CD4-positive, alpha-beta T cell treated with Interleukin-6 at 100 ng/mL for 8 hours (primary cell): Measurements from ENCODE around the gene USP43.

Experiments used
- DNase-seq: peaks from one replicate; pipeline ENCODE4 v3.0.0-alpha.2; 2020; ENCODE audit warnings: mixed read lengths, low spot score

The USP43 gene

DNA sequence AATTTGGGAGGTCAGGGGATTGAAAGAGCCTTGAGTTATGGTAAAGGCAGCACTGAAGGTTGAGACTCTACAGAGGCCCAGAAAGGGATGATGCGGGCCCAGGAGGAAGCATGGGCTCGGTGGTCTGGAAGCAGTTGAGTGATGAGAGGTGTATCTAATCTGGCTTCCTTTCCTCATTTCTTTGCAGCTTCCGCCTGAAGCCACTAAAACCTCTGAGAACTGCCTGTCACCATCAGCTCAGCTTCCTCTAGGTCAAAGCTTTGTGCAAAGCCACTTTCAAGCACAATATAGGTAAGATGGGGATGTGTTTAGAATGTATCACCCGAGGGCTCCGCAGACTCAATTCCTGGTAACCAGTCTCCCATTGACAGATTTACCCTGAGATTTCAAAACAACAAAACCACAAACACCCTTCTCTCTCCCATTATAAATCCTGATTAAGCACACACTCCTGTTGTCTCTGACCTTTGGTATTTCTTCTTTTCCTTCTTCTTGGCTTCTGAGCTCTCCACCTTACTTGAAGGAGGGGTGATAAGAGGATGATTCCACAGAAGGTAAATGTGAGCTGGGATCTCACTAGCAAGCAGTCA is 21.2 kb downstream of the USP43 start:
- DNase-seq = no peak

DNA sequence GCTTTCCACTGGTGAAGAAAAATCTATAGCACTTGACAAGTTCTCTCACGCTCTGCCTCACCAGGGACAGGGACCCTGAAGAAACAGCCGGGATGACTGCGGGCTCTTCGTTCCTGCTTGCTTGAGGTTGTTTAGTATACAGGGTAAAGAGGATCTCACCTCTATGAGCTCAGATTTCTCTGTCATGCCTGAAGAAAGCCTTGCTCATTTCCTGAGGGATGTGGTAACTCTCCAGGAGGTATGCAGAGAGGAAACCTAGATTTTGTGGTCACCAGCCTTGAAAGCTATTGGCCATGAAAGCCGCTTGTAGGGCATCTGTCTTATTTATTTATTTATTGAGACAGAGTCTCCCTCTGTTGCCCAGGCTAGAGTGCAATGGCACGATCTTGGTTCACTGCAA is 23.2 kb downstream of the USP43 start:
- no peak for DNase-seq

DNA sequence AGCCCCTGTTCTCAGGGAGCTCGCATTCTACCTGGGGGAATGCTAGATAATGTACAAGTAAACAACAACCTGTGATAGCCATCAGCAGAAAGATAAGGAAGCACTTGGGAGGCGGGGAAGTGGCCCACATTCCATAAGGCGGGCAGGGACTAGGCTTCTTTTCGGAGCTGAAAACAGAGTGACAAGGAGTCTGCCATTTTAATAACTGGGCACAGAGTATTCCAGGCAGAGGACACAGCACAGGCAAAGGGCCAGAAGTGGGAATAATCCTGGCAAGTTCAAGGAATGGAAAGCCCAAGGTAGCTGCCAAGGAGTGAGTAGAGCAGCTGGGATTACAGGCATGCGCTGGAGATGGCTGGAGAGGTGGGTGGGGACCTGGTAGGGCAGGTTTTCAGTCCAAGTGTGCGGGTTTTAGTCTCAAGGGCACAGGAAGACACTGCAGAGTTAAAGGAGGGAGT is 24.3 kb downstream of the USP43 start:
- DNase-seq = no peak

DNA sequence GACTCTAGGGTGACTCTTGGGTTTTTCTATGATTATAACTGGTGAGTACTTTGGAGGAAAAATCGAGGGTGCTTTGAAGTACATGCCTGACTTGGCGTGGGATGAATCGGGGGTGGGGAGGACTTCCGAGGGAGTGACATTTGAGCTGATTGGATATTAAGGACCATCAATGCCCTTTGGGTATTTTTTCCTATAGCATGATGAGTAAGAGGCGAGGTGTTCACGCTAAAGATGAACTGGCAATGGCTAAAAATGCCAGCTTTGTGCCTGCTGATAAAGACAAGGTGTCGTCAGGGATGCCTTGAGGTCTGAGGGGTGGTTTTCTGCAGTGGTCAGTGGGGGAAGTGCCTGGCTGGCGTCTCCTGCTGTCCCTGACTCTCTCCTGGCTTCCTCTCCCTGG is 25.3 kb downstream of the USP43 start:
- DNase-seq = no peak

DNA sequence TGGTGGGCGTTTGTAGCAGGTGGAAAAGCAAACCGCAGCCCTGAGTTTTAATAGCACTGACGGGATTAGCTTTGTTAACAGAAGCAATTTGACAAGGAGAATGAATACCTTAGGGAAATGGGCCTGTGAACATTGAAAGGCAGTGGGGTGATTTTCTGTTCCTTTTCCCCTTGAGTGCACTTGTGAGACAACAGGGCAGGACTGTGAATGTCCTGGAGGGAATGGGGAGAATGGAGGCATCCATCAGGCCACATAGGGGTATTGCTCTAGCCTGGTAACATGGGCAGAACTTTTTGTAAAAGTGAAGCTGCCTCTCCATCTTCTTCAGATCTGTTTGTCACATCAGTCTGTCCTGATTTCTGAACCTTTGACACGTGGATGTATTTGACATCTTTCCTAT is 26.2 kb downstream of the USP43 start:
- no peak for DNase-seq

DNA sequence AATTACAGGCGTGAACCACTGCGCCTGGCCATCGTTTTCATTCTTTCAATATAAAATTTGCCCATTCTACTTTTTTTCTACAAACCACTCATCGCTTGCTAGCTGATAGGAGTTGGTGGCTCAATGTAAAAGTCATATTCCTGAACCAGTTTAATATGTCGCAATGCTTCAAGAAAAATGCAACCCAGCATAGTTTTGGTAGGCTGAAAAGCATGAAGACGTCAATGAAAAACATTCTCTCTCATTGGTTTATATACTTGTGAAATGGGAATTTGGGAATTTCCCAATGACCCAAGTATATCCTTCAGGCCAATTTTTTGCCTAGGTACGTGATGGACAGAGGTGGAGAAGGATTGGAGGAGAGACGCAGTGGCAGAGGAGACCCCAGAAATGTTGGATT is 26.9 kb downstream of the USP43 start:
- DNase-seq = no peak

DNA sequence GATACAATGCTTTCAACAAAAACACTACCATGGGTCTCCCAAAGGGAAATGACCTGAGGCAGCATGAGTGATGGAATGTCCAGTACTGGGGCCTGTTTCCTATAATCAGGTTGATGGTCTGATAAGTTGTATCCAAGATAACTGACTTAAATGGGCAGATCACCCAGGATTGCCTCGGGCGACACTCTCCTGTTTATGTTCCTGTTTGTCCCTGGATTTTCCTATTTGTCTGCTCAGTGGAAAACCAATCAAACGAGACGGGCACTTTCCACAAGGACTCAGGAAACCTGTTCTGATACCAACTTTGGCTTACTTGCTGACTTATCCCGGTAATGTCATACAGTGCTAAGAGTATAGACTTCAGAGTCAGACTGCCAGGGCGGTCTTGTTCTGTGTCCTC is 27.4 kb downstream of the USP43 start:
- no peak for DNase-seq

DNA sequence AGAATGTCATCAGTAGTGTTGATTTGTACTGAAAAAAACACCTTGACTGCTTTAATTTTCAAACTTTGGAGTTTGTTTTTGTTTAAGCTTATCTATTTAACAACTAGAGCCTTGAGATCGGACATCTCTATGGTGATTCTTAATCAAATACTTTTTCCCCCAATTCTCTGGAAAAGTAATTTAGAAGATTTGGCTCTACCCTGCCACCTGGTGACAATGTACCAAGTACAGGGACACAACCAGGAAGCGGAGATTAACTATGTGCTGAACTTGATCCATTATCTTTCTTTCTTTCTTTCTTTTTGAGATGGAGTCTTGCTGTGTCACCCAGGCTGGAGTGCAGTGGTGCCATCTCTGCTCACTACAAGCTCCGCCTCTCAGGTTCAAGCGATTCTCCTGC is 30.8 kb downstream of the USP43 start:
- no peak for DNase-seq

DNA sequence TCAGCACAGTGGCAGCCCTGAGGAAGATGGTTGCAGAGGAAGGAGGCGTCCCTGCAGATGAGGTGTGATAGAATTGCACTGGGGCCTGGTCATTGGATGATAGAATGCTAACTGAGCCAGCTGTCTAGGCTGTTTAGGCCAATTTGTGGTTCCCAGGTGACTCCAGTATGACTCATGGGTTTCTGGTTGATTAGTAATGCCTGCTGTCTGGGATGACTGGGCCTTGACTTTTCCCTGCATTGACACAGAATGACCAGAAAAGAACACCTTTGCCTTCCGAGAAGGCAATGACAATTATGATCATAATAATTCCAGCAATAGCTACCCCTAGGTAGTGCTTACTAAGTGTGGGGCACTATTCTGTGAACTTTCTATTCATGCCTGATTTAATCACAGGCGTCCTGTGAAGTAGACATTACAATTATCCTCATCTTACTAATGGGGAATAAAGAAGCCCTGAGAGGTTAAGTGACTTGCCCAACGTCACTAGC is 31.5 kb downstream of the USP43 start:
- no peak for DNase-seq

DNA sequence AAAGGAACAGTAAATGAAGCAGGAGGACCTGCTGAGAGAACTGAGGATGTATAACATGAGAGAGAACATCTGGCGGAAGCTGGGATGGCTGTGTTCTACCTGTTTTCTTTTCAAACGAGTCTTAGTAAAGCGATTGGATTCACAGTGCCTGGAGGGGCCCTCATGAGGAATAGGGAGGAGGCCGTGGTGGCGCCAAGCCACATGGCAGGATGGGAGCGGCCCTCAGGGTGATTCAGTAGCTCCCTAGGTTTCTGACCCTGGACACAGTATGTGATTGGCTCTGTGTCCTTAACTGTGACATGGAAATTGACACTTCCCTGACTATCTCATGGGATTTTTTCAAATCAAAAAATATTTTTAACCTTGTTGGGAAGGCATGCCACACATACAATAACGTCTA is 32.1 kb downstream of the USP43 start:
- DNase-seq = no peak

DNA sequence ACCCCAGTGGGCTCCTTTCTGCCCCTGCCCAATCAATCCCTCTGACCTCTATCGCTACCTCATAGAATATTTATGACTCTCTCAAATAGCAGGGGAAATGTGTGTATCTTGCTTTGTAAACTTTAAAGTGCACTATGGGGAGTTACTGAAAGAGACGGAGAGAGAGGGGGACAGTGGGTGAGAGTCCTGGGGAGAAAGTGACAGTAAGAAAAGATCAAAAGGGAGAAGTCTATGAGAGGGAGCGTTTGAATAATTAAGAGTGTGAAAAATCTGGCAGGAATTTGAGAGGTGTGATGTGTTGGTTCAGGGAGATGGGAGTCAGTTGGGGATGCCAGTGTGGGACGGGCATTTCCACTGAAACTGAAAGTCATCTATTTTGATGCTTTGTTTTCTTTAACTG is 32.6 kb downstream of the USP43 start:
- DNase-seq = no peak

DNA sequence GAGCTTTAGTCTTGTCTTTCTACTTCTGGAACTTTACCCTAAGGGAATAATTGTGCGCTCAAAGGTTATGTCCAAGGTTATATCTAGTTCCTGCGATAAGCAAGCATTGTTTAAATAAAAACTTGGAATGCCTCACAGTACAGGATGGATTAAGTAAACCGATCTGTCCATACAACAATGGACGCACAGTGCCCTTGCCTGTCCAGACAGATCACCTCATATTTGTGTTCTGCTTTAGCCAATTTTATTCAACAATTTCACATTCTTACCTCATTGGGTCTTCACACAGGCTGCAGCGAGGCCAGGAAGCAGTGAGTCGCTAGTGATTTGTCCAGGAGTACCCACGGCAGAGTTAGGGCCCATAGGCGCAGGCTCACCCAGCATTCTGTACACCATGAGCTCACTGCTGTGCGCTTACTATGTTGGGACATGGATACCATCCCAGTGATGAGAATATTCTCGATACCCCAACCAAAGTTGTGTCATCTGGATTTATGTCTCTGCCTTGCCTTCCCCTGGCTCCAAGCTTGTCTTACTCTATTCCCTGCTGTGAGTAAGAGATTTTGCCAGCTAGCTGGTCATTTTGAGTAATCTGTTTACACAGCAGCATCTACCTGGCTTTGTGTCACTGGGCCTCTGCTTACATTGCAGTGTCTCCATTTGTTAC is 39.8 kb downstream of the USP43 start:
- DNase-seq = no peak

DNA sequence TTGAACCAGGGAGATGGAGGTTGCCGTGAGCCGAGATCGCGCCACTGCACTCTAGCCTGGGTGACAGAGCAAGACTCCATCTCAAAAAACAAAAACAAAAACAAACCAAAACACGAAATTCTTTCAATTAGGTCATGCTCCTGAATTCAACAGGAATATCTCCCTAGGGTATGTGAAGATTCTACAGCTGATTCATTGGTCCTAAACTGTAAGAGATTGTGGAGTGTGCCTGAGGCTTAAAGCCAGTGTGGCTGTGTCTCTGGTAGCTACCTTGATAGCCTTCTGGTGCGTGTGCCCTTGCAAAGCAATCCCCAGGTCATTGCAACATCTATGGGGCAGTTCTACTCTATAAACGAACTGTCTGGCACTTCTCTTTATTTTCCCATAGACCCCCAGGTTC is 48.4 kb downstream of the USP43 start:
- no peak for DNase-seq

DNA sequence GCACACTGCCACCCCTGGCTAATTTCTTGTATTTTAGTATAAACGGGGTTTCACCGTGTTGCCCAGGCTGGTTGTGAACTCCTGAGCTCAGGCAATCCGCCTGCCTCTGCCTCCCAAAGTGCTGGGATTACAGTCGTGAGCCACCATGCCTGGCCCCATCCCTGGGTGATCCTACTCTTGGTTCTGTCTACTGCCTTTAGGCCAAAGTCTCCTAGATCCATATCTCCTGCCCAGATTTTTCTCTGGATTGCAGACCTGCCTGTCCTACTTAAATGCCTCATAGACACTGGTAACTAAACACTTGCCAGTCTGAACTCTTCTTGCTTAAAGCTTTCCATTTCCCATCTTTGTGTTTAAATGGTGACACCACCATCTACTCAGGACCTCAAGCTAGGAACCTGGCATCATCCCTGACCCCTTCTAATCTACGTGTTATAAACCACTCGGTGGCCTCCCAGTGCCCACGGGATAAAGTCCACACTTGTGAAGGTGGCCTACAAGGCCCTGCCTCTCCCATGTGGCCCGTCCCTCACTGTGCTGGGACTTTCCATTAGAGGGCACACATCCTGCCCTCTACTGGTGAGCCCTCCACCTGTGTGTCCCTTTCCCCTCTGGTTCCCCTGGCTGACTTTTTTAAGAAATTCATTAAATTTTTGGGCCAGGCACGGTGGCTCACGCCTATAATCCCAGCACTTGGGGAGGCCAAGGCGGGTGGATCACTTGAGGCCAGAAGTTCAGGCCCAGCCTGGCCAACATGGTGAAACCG is 51.1 kb downstream of the USP43 start:
- no peak for DNase-seq

DNA sequence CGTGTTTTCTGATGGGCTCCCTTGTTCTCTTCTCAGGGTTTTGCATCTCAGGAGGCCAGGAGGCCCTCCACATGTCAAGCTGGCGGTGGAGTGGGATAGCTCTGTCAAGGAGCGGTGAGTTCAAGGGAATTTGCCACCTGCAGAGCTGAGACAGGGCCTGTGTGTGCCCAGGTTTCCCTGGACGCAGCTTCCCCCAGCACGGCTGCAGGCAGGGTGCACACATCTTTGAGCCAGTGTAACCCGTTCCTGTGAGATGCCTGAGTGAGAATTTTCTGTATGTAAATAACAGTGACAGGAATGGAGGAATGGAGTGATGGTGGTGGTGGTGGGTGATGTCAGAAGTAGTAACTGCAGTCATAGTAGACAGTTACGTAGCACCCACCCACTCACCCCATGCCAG is 54.8 kb downstream of the USP43 start:
- no peak for DNase-seq

DNA sequence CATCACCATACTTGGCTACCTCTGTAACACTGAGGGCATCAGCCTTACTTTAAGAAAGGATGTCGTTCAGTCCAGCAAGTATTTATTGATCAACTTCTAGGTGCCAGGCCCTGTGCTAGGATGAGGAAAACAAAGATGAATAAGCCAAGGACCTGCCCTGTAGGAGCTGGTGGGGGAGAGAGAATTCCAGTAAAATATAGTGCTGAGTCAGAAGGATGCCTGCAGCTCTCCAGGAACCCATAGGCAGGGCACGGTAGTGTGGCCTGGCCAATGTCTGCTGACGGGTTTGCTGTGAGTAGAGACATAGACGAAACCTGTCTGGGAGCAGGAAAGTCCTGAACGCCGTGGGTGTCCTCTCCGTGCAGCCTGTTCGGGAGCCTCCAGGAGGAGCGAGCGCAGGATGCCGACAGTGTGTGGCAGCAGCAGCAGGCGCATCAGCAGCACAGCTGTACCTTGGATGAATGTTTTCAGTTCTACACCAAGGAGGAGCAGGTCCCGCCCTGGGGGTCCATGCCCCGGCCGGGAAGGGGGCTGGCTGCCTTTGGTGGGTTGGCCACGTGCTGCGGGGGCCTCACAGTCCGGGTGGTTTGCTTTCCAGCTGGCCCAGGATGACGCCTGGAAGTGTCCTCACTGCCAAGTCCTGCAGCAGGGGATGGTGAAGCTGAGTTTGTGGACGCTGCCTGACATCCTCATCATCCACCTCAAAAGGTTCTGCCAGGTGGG is 55.6 kb downstream of the USP43 start:
- no peak for DNase-seq

DNA sequence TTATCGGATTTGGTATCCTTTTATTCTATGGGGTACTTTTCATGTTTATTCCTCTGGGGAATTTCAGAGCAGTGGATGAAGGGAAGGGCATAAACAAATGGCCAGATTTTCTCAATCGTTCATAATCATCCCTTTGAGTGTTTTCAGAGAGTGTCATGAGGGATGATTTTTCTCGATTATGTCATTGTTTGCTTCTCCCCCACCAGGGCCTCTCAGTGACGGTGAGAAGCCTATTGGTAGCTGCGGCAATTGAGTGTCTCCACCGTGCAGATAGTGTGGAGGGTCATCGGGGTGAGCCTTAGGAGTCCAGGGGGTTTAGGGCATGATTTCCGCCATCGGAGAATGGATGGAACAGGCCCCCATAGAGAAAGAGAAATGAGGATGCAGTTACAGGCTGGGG is 57.2 kb downstream of the USP43 start:
- DNase-seq = no peak

DNA sequence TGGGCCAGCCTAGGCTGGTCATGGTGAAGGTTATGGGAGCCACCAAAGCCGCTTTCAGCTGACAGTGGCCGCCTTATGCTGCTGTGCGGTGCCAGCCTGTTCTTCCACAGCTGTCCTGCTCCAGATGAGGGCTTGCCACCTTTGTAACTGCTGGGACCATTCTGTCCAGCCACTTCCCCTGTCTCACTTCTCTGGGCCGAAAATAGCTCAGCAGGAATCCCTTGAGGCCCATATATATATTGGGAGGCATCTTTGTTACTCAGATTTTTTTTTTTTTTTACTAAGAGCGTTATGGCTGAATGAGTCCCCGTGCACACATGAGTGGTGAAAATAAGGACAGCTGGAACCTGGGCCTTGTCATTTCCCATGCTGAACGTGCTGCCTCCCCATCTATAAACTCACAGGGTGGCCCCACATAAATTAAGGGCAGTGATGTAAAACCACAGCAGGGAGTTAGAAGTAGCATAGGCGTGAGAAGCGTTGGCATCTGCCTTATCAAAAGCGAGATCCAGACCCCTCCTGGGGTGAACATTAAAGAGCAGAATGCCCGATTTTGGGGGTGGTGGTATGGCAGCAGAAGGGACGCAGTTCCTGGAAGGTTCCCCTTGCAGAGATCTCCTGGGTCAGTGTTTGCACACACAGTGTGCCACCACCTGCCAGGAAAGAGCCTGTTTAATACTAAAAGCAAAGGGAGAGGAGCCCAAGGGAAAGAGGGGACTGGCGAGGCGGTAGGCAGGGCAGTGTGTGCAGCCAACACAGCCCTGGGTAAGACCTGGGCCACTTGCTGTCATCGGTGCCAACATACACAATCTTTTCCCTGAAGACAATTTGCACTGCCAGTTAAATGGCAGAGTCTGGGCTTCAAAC is 57.8 kb downstream of the USP43 start:
- no peak for DNase-seq

DNA sequence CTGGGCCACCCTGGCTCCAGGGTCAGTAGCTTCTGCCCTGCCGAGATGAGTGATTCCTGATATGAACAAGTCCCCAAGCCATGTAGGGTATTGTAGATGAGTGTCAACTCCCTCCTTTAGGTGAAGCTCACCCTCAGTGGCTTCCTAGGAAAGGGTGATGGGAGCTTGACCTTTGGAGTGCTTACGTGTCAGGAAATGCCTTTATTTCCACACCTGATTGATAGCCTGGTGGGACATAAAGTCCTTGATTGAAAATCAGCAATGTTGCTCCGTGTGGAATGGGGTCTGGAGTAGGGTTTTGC is 58.4 kb downstream of the USP43 start:
- no peak for DNase-seq

DNA sequence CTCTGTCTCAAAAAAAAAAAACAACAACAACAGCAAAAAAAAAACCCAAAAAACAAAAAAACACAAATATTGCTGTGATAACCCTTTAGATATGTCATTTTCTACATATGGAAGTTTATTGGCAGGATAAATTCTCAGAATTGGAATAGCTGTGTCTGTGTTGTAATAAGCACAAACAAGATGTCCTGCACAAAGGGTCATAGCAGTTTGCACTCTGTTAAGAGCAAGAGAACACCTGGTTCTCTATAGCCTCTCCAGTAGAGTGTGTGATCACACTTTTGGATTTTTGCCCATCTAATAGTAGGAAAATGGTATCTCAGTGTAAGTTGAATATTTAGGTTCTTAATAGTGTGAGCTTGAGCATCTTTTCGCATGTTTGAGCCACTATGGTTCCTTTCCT is 60.4 kb downstream of the USP43 start:
- no peak for DNase-seq

DNA sequence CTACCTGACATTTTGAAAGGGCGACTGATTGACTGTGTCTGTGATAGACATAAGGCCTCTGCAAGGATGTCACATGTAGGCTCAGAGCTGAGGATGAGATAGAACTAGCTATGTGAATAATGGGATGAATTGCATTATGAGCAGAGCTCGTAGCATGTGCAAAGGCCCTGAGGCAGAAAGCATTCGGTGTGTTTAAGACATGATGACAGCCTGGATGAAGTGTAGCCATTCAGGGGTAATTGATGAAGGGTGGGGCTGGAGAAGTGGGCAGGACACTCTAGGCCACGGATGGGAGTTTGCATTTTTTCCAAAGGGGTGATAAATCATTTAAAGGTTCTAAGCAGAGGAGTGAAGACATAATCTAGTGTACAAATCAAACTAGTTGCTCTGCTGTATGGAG is 62.6 kb downstream of the USP43 start:
- no peak for DNase-seq

DNA sequence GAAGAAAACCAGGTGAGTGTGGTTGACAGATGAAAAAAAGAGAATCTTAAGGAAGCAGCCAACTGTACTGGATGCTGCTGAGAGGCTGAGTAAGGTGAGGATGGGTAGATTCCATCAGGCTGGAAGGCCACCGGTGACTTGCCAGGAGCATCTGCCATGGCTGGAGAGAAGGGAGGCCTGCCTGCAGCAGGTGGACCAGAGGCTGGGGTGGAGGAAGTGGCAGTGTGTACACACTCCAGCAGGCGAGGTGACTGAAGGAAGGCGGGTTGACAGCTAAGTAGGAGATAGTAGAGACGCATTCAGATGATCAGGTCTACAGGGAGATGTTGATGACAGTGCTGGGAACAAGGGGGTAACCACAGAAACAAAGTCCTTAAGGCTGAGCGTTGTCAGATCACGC is 69.5 kb downstream of the USP43 start:
- no peak for DNase-seq
